Middle frontal gyrus (tissue), 1 donor: ENCODE data around the gene HOXA1.

Source experiments
- DNase-seq: peaks from one replicate; pipeline ENCODE4 v3.0.0-alpha.2; 2015; ENCODE audit warnings: low spot score; ENCODE audit errors: extremely low spot score

The HOXA1 gene

GRCh38 chr7:27132214-27132613 lies 36.4 kb upstream of the HOXA1 start:
- DNase-seq: no peak

- no peak for DNase-seq
Measured at GRCh38 chr7:27131390-27131819, 35.6 kb upstream of the HOXA1 start.

GRCh38 chr7:27130540-27131389 lies 35.0 kb upstream of the HOXA1 start, which contains the start of gene HOXA4:
Gene HOXA4 (minus strand): TSS chr7:27130757. CDS start chr7:27130733, 24 bp downstream.
- no peak for DNase-seq

GRCh38 chr7:27129729-27130539 lies 34.1 kb upstream of the HOXA1 start:
- no peak for DNase-seq

GRCh38 chr7:27128776-27129728 lies 33.3 kb upstream of the HOXA1 start:
- DNase-seq: no peak

- DNase-seq: no peak
Measured at GRCh38 chr7:27128034-27128433, 32.2 kb upstream of the HOXA1 start.

GRCh38 chr7:27126596-27127327 lies 31.0 kb upstream of the HOXA1 start:
- DNase-seq: no peak

GRCh38 chr7:27125986-27126394 lies 30.2 kb upstream of the HOXA1 start:
- no peak for DNase-seq

GRCh38 chr7:27124902-27125689 lies 29.3 kb upstream of the HOXA1 start:
- DNase-seq: no peak

- no peak for DNase-seq
Measured at GRCh38 chr7:27124096-27124901, 28.5 kb upstream of the HOXA1 start.

- no peak for DNase-seq
Measured at GRCh38 chr7:27123477-27124053, 27.8 kb upstream of the HOXA1 start.

GRCh38 chr7:27123007-27123476 lies 27.2 kb upstream of the HOXA1 start:
- DNase-seq: no peak

GRCh38 chr7:27122077-27122910 lies 26.5 kb upstream of the HOXA1 start:
- DNase-seq: no peak

GRCh38 chr7:27121684-27122076 lies 25.9 kb upstream of the HOXA1 start:
- no peak for DNase-seq

- no peak for DNase-seq
Measured at GRCh38 chr7:27119412-27119911, 23.7 kb upstream of the HOXA1 start.

GRCh38 chr7:27118580-27118979 lies 22.8 kb upstream of the HOXA1 start:
- DNase-seq: no peak

GRCh38 chr7:27117887-27118491 lies 22.2 kb upstream of the HOXA1 start:
- DNase-seq: no peak
